Liver (tissue), 3 donors: ENCODE data around the gene HUNK.

Experiments
- ATF3 ChIP-seq: IDR thresholded peaks from 2 replicates; pipeline ENCODE4 v1.6.1; 2016; ENCODE audit warnings: antibody characterized with exemption
- CTCF ChIP-seq: fragments of 150-350 bp; IDR thresholded peaks from 2 replicates; pipeline ENCODE4 v1.5.1; 2017; ENCODE audit warnings: improper control_type of control experiment, low read depth, low read length; ENCODE audit not compliant: missing input control
- GABPA ChIP-seq, 2 donors: IDR thresholded peaks in 1 of 2; conservative IDR thresholded peaks in 1 of 2; 2 replicates each; pipeline ENCODE4 v1.6.1; 2016; ENCODE audit warnings: antibody characterized with exemption in 2 of 2, mild to moderate bottlenecking in 1 of 2, moderate library complexity in 1 of 2
- JUND ChIP-seq, 2 donors: IDR thresholded peaks; 2 replicates each; pipeline ENCODE4 v1.6.1; 2016; ENCODE audit warnings: antibody characterized with exemption in 2 of 2
- MAX ChIP-seq: IDR thresholded peaks from 2 replicates; pipeline ENCODE4 v1.6.1; 2016; ENCODE audit warnings: antibody characterized with exemption
- REST ChIP-seq: IDR thresholded peaks from 2 replicates; pipeline ENCODE4 v1.6.1; 2016; ENCODE audit warnings: antibody characterized with exemption, mild to moderate bottlenecking
- ZBTB33 ChIP-seq: IDR thresholded peaks from 2 replicates; pipeline ENCODE4 v1.6.1; 2016; ENCODE audit warnings: antibody characterized with exemption
- donor health status: healthy.
- donor health status: healthy.

- TF ChIP-seq REST (no peak), CTCF (no peak), JUND (IDR thresholded peaks at IDR 0.05) (no peak), MAX (no peak), ATF3 (no peak), GABPA (IDR thresholded peaks at IDR 0.05 in 1 of 2, conservative IDR thresholded peaks at IDR 0.05 in 1 of 2) (no peak), ZBTB33 (no peak)
These were observed 175.5 kb downstream of the HUNK start for GRCh38 chr21:32048353-32048752.
